Measurements from ENCODE around the gene SIL1. TPM values are rescaled to one million over a fixed set of nuclear protein-coding genes. Genes with fewer than 3 reads are reported as not detected.

The SIL1 gene
- total and polyA plus RNA-seq, 9 of the 15 experiments (the other 6 are each of a cell fraction or from before 2014, with no cell fraction given): 1.3 to 30.5 (median 18.1) TPM

GRCh38 chr5:139131465-139131864 is 66.7 kb downstream of the SIL1 start (continued):
- TF ChIP-seq ARID4B (CRISPR knock-in tag; IDR thresholded peaks at IDR 0.05) (no peak), ZNF140 (CRISPR knock-in tag; IDR thresholded peaks at IDR 0.05) (no peak), SETDB1 (IDR thresholded peaks at IDR 0.05; ENCODE audit: low read length) (no peak)

- Histone ChIP-seq H3K36me3 (ENCODE audit: control insufficient read depth, insufficient read depth, low read length) (peaks cover 2% of the 10 kb centered on the region; the same call in 1 of the 3 replicates), H3K4me3 (no peak overlapping the region), H3K4me1 (replicated peaks in 1 of 2; ENCODE audit: control insufficient read depth in 2 of 2, insufficient read depth in 2 of 2, low read length in 2 of 2) (no peaks in the 10 kb centered on the region), H3K9me3 (replicated peaks; ENCODE audit: control insufficient read depth, insufficient read depth, low read depth, low read length) (no peaks in the 10 kb centered on the region), H2AFZ (ENCODE audit: low read depth, low read length) (no peak overlapping the region), H3K9me1 (ENCODE audit: control insufficient read depth, insufficient read depth, low read length) (no peaks in the 10 kb centered on the region), H3K27ac (ENCODE audit: extremely low read depth, low read depth, low read length) (no peak overlapping the region), H3K4me2 (ENCODE audit: insufficient read depth, low read length) (no peak overlapping the region), H3K9ac (ENCODE audit: insufficient read depth in 1 of 2, low read depth in 2 of 2, low read length in 2 of 2) (no peak overlapping the region), H3K79me2 (ENCODE audit: control insufficient read depth, insufficient read depth, low read length) (no peaks in the 10 kb centered on the region), H4K20me1 (replicated peaks; ENCODE audit: control insufficient read depth, insufficient read depth, low read length) (peaks cover 14% of the 10 kb centered on the region; the same call in 1 of the 2 replicates), H3K27me3 (ENCODE audit: control insufficient read depth in 2 of 2, insufficient read depth in 2 of 2, low read length in 2 of 2) (no peaks in the 10 kb centered on the region)
- ChIA-PET CTCF (ENCODE audit: low intra/inter-chr PET ratio) (no interaction called here), POLR2A (interaction anchor here (1.0 kb wide), 1 partner anchor 16 kb away, joined by 3 read pairs; no protein-coding TSS in a partner anchor)
- no peak for DNase-seq (ENCODE audit: extremely low read depth in 1 of 4, low spot score in 3 of 4)
- TF ChIP-seq BHLHE40 (IDR thresholded peaks at IDR 0.05; ENCODE audit: low read length) (no peak), ETS2 (tag; IDR thresholded peaks at IDR 0.05; ENCODE audit: borderline replicate concordance, poor library complexity, severe bottlenecking) (no peak), ZNF75A (CRISPR knock-in tag; IDR thresholded peaks at IDR 0.05) (no peak), U2AF2 (optimal IDR thresholded peaks at IDR 0.05; ENCODE audit: low read depth, low read length) (no peak), ZNF212 (CRISPR knock-in tag; IDR thresholded peaks at IDR 0.05) (no peak), IFI16 (CRISPR knock-in tag; IDR thresholded peaks at IDR 0.05) (no peak), ZNF764 (CRISPR knock-in tag; IDR thresholded peaks at IDR 0.05; ENCODE audit: low read depth) (no peak), TOE1 (IDR thresholded peaks at IDR 0.05; ENCODE audit: borderline replicate concordance) (no peak), TOE1 (CRISPR knock-in tag; IDR thresholded peaks at IDR 0.05; ENCODE audit: borderline replicate concordance, low read depth) (no peak), ZBTB17 (CRISPR knock-in tag; IDR thresholded peaks at IDR 0.05) (no peak), XRCC4 (IDR thresholded peaks at IDR 0.05; ENCODE audit: extremely low read depth, insufficient read depth, insufficient read length) (no peak), RBFOX2 (IDR thresholded peaks at IDR 0.05; ENCODE audit: low read depth, low read length) (no peak)
- intact Hi-C loops (cut with micrococcal nuclease) (no loop called here), in situ Hi-C loops (cut with MboI) (no loop called here)
- WGBS (ENCODE audit: insufficient coverage, low coverage, missing lambda C conversion rate): 38% methylated on average over 3 of the region's 3 CpGs
- no peak for FAIRE-seq
- ATAC-seq: no peak
- no TSS peak for BruUV-seq (replicated peaks)
These were observed 67.1 kb downstream of the SIL1 start for GRCh38 chr5:139131062-139131461.
